GM21390 (cell line): ENCODE results near the gene USP32.
"Not testable (repeated sequence)": the region's sequence is repeated elsewhere in the genome, so short reads cannot be mapped to it uniquely, and the experiment has no call there.

Experiments
- ATAC-seq: cut with Tn5 transposase; IDR thresholded peaks from one replicate; pipeline ENCODE4 v1.9.1; 2021; ENCODE audit not compliant: unreplicated experiment

USP32 gene

DNA sequence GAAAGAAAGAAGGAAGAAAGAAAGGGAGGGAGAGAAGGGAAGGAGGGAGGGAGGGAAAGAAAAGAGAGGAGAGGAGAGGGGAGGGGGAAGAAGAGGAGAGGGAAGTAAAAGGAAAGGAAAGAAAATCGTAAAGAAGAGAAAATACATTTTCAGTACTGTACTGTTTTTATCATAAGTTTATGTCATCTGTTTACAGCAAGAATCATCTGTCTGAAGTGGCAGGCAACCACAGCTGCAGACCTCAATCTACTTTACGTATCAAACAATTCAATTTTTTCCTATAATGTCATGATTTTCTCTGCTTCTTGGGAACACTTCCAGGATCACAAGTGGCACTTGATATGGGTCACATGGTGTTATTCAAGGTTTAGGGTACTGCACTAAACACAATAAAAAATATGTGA lies 58.3 kb downstream of the USP32 start:
- no peak for ATAC-seq

DNA sequence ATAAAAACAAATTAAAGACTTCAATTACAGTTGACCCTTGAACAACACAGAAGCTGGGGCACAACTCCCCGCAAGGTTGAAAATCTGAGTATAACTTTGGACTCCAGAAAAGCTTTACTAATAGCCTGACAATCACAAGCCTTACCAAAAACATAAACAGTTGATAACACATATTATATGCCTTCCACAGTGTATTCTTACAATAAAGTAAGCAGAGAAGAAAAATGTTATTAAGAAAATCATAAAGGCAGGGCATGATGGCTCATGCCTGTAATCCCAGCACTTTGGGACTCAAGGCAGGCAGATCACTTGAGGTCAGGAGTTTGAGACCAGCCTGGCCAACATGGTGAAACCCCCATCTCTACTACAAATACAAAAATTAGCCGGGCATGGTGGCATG lies 58.9 kb downstream of the USP32 start:
- ATAC-seq, result not testable (repeated sequence)

DNA sequence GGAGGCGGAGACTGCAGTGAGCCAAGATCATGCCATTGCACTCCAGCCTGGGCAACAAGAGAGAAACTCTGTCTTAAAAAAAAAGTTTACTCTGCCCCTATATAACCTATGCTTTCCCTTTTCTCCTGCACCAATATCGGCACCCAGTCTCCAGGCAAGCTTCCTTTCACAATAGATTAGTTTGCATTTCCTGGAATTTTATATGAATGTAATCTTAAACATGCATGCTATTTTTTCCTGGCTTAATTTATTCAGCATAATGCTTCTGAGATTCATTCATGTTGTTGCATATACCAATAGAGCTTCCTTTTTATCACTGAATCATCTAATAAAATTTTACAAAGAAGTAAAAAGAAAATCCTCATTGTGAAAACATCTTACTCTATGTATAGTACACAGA lies 59.4 kb downstream of the USP32 start:
- ATAC-seq, result no peak

DNA sequence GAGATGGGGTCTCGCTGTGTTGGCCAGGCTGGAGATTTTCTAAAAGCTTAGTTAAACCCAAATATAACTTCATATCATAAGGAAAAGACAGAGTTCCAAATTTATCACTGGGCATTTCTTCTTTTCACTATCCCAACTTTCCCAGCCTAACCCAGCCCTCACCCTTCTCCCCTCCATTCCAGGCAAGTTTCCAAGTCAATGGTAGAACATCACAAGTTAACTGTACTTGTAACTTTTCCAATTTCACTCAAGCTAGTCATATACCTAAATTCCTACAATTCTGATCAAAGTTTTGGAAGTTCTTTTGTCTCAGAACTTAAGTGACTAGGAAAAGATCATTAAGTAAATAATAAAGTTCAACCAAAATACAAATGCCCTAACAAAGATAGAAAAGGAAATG lies 61.2 kb downstream of the USP32 start:
- ATAC-seq, result no peak

DNA sequence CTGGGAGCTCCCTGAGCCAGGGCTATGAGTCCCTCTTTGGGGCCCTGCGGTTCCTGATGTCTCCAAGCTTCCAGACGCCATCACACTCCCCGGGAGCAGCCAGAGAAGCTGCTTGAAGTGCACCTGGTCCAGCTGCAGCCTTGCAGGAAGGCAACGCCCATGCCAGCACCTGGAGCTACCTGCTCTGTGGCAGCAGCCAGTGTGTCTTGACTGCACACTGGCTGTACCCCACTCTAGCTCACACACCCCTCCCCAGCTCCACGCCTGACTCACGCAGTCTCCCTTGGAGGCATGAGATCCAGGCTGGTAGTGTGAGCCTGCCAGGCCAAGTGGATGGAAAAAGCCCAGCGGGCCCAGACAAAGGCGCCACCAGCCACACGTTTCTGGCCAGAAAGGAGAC lies 63.3 kb downstream of the USP32 start:
- no peak for ATAC-seq

DNA sequence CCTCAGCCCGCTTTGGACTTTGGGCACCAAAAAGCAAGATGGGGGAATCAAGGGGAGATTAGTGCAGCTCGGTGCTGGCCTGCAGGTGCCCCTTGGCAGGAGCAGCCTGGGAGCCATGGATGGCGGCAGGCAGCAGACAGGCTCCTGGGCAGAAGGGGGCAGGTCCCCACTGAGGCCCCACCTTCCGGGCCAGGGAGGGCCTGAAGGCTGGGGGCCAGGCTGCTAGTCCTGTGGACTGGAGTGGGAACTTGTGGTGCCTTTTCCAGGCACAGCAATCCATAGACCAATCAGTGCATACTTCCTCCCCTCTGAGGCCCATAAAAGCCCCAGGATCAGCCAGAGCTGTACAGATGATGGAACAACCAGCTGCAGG lies 64.0 kb downstream of the USP32 start:
- no peak for ATAC-seq

DNA sequence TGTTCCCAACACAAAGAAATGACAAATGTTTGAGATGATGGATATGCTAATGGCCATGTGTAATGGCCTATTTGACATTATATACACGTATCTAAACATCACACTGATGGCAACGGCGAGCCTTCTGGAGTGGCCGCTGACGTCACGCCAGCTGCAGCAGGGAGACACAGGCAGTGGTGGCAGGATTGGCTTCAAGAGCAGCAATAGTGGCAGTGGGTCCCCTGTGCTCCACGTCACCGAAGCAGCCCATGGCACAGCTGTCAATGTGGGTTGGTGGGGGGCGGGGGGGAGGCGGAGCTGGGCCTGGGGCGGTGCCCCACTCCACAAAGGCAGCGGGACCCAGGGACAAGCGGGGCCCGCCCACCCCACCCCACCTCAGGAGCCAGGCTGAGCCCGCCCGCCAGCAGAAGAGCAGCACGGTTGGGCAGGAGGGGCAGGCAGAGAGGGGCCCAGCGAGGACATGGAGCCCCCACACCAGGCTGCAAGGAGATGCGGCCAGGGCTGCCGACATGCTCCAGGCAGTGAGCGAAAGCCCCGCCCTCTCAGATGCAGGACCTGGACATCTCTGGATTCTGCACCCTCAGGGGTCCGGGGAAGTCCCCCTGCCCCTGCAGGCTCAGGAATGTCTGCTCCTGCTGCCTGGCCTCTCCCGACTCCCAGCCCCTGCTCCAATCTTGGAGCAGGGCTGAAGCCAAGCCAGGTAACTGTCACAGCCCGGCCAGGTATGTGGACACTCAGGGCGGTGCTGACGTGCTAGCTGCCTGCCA lies 64.6 kb downstream of the USP32 start:
- no peak for ATAC-seq

DNA sequence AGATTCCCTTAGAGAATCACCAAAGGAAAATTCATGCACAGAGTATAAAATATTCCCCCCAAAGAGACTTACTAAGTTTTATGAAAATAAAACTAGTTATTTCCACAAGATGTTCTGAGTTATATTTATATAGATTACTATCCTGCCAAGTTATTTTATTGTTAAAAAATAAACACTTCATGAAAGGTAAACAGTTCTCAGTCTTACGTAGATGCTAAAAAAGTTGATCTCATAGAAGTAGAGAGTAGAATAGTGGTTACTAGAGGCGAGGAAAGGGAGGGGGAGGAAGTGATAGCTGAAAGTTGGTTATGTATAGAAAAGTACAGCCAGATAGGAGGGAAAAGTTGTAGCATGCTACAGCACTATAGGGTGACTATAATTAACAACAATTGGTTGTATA lies 65.2 kb downstream of the USP32 start:
- ATAC-seq, result no peak

DNA sequence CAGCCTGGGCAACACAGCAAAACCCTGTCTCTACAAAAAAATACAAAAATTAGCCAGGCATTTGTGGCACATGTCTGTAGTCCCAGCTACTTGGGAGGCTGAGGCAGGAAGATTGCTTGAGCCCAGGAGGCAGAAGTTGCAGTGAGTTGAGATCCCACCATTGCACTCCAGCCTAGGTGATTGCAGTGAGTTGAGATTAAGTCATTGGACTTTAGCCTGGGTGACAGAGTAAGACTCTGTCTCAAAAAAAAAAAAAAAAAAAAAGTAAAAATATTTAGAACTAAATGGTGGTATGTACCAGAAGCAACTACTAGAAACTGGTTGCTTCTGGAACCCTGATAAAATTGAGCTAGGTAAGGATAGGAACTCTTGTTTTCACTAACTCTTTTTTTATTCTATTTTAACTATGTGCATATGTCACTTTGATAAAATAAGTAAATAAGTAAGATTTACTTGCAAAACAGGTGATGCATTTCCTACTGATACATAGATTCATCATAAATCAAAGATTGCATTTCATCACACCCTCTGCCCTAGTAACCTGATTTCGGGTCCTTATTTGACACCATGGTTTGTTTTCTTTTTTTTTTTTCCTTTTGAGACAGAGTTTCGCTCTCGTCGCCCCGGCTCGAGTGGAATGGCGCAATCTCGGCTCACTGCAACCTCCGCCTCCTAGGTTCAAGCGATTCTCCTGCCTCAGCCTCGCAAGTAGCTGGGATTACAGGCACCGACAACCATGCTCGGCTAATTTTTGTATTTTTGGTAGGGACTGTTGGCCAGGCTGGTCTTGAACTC lies 66.0 kb downstream of the USP32 start:
- ATAC-seq, result no peak

DNA sequence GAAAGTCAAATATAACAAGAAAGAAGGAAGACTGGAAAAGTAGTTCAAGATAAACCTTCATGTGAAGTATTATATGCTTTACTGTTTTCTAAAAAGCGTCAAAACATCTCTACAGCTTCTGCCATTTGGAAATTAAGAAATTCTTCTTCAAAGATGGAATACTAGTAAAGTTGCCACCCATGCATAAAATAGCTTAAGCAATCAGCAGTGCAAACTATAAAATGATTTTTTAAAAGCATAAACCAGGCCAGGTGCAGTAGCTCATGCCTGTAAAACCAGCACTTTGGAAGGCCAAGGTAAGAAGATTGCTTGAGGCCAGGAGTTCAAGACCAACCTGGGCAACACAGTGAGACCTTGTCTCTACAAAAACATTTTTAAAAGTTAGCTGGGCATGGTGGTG lies 68.2 kb downstream of the USP32 start:
- ATAC-seq, result no peak

DNA sequence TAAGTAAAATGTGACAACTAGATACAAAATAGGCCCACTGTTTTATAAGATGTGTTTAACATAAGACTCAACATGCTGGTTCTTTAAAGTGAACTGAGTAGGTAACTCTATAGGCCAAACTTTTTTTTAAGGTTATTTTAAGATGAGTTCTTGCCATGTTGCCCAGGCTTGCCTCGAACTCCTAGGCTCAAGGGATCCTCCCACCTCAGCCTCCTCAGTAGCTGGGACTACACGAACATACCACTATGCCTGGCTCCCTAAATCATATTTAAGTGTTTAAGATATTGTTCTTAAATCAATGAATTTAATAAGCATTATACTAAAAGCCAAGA lies 69.9 kb downstream of the USP32 start:
- no peak for ATAC-seq

DNA sequence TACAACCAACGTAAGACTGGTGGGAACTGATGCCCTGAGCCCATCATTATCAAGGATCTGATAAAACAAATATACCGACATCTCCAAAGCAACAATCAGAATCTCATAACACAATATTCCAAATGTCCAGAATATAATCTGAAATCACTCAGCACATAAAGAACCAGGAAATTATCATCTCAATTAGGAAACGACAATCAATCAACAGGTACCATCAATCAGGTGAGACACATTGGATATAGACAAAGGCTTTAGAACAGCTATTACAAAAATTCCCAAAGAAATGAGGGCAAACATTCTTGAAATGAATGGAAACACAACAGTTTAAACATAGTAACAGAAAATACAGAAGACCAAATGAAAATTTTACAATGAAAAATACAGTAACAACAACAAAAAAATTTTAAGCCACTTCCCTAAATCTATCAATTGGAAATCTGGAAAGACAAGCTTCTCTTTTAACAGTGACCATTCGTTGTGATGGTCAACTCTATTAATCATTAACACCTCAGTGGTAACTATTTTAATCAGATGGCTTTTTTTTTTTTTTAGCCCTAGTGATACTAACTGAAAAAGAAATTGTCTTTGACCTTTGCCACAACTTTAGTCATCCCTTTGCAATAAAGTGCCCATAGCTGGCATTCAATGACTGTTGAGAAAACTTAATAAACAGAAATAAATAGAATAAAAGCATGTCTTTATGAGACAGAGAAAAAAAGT lies 70.4 kb downstream of the USP32 start:
- no peak for ATAC-seq

DNA sequence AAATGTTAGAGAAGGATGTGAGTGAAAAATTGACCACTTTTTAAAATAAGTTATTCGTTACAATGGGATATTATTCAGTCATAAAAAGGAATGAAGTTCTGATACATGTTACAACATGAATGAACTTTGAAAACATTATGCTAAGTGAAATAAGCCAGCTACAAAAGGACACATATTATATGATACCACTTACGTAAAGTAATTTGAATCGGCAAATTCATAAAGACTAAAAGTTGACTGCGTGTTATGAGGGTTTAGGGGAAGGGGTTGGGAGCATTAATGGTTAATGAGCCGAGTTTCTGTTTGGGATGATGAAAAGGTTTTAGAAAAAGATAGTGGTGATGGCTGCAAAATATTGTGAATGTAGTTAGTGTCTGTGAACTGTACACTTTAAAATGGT lies 73.1 kb downstream of the USP32 start:
- ATAC-seq, result no peak

DNA sequence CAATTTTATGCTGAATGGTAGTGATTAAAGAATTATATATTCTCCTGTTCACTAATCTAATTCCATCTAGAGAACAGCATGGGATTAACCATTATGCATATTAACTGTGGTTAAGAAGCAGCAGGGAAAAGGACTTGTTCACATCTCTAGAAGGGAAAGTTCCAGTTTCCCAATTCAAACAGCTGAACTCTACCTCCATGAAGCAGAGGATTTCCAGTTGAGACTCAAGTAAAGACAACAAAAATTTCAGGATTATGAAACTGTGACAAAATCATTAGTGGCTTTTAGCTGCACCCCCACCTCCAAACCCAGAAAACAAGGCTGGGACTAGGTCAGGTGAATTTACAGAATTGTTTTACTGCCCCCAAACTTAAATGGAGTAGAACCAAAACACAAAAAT lies 73.6 kb downstream of the USP32 start:
- ATAC-seq, result no peak

DNA sequence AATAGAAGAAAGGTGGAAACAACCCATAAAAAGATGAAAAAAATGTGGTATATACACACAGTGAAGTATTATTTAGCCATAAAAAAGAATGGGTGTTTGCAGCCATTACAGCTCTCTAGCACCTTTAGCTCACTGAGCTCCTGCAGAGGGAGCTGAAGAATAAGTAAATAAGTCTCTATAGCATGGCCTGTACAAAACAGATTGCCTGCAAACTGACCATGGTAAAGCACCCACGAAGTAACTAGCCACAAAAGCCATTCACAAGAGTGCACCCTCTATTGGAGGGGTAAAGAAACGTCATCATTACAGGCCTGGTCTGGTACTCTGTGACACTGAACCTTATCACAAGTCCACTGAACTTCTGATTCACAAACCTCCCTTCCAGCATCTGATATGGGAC lies 76.3 kb downstream of the USP32 start:
- ATAC-seq, result no peak

DNA sequence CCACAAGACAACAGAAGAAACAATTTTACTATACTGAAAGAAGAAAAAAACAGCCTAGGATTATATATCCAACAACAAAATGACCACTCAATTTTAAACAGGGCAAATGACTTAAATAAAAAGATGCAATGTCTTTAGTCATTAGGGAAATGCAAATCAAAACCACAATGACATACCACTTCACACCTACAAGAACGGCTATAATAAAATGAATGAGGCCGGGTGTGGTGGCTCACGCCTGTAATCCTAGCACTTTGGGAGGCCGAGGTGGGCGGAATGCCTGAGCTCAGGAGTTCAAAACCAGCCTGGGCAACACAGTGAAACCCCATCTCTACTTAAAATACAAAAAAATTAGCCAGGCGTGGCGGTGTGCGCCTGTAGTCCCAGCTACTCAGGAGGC lies 77.0 kb downstream of the USP32 start:
- peak; percentile 52 for ATAC-seq

DNA sequence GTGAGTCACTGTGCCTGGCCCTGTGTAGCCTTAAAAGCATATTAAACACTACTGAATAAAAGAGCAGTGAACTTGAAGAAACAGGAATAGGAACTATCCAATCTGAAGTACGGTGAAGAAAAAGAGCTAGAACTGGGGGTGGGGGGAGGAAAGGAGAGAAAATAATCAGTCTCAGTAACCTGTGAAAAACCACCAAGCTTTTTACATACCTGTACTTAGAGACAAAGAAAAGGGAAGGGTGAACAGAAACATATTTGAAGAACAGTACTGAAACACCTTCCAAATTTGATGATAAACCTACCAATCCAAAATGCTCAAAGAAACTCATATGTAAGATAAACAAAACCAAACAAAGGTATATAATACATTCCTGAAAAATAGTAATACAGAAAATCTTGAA lies 77.5 kb downstream of the USP32 start:
- peak; percentile 69 for ATAC-seq

DNA sequence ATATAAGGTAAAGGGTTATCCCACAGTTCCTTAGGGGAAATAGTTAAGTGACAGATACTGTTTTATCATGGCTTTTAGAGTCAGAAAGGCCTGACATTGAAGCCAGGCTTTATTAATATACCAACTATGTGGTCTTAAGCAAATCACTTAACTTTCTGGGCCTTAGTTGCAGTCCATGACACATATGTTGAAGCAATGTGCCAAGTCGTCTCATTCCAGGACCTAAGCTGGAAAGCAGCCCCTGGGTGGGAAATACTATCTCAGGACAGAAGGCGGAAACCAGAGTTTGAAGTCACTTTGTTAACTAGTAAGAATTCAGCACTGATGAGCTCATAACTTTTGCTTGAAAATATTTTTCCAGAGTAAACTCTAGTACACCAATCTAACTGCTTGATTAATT lies 80.0 kb downstream of the USP32 start:
- no peak for ATAC-seq

DNA sequence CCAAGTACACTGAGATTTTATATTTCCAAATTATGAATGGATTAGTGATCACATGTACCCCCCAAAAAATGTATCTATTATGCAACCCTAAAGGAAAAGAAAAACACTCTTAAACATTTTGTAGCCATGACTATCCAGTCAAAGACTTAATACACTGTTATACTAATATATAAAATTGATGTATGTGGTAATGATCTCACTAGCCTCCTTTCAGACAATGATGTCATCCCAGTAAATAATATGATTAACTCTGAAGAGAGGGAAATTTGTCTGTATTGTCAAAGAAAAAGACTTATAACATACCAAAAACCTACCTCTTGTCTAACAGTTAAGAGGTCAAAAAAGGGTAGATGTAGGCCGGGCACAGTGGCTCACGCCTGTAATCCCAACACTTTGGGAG lies 80.7 kb downstream of the USP32 start:
- ATAC-seq, result no peak

DNA sequence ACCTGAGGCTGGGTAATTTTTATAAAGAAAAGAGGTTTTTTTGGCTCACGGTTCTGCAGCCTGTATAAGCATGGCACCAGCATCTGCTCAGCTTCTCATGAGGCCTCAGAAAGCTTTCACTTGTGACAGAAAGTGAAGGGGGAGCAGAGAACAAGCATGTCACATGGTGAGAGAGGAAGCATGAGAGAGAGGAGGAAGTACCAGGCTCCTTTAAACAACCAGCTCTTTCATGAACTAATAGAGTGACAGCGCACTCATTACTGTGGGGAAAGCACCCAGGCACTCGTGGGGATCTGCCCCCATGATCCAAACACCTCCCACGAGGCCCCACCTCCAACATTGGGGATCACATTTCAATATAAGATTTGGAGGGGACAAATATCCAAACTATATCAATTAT lies 86.8 kb downstream of the USP32 start:
- peak; percentile 85 for ATAC-seq

DNA sequence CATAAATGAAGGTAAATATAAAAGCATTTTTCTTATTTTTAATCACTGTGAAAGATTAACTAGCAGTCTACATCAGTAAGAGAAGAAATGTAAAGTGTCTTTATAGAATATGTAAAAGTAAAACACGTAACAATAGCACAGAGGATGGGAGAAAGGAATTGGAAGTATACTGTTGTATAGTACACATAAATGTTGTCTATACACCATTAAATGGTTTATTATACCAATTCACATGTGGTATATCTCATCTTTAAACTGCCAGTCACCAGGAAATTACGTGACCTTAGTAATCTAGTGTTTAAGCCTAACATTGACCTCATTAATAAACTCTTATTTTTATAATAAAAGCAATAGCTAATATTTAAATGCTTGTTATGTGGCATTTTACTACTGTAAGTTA lies 87.4 kb downstream of the USP32 start:
- ATAC-seq, result no peak

DNA sequence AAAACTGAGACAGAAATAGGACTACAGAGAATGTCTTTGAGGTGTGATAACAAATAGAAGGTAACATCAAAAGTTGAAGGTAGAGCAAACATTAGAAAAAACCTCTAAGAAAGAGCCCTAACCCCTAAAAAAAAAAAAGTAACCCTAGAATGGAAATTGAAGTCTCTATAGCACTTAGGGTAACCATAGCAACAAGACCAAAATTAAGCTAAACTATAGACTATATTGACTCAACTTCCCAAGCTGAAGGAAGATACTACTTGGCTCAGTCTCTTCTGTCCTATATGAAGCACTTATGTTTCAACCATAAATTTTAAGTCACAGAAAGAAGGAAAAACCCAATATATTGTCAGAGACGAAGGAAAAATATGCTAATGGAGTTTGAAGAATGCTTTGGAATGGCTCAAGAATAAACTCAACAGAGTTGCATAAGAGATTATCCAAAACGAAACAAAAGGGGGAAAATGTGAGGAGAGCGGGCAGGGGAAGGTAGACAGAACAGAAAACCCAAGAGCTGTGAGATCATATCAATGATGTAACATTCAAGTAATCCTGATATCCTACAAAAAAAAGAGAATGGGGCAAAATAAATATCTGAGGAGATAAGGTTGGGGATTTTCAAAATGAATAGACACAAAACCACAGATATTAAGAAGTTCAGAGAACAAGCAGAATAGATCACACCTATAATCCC lies 88.4 kb downstream of the USP32 start:
- no peak for ATAC-seq
